WERI-Rb-1 (cell line): Measurements from ENCODE around the gene CLDN3.

Source experiments
- DNase-seq: peaks from one replicate; pipeline ENCODE4 v3.0.0-alpha.2; 2020
- H3K27ac ChIP-seq: fragments of 250-450 bp; sonication (Bioruptor Pico); 2 replicates; pipeline ENCODE4 v1.5.1; 2020; ENCODE audit warnings: mild to moderate bottlenecking, moderate library complexity
- H3K27me3 ChIP-seq: fragments of 250-450 bp; sonication (Bioruptor Pico); 2 replicates; pipeline ENCODE4 v1.5.1; 2021; ENCODE audit warnings: mild to moderate bottlenecking, low read depth, moderate library complexity; ENCODE audit not compliant: insufficient read depth, severe bottlenecking
- H3K36me3 ChIP-seq: fragments of 250-450 bp; sonication (Bioruptor Pico); 2 replicates; pipeline ENCODE4 v1.5.1; 2020; ENCODE audit warnings: mild to moderate bottlenecking, moderate library complexity
- H3K4me3 ChIP-seq: 2 replicates; pipeline ENCODE4 v1.5.1; 2011; ENCODE audit warnings: low read depth, mild to moderate bottlenecking, control low read depth, low read length
- H3K9me3 ChIP-seq: fragments of 250-450 bp; sonication (Bioruptor Pico); 2 replicates; pipeline ENCODE4 v1.5.1; 2021; ENCODE audit warnings: mild to moderate bottlenecking, moderate library complexity; ENCODE audit not compliant: severe bottlenecking
- TF ChIP-seq, protein P1 (sequence below): IDR thresholded peaks from 2 replicates; pipeline ENCODE4 v1.5.1; 2011; ENCODE audit warnings: low read depth, mild to moderate bottlenecking, control low read depth, inconsistent platforms, low read length

The CLDN3 gene

DNA sequence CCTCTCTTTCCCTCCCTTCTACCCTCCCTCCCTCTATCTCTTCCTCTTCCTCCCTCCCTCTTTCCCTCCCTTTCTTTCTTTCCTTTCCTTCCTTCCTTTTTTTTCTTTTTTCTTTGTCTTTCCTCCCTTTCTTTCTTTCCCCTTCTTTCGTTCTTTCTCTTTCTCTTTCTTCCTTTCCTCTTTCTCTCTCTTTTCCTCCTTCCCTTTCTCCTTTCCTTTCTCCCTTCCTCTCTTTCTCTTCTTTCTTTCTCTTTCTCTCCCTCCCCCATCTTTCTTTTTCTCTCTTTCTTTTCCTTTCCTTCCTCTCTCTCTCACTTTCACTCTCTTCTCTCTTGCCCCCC is 7.4 kb downstream of the CLDN3 start:
- Histone ChIP-seq H3K4me3 (no peak overlapping the region), H3K9me3 (no peaks in the 10 kb centered on the region), H3K27me3 (no peaks in the 10 kb centered on the region), H3K36me3 (no peaks in the 10 kb centered on the region), H3K27ac (no peak overlapping the region)
- no peak for DNase-seq
- TF ChIP-seq, protein P1, sequence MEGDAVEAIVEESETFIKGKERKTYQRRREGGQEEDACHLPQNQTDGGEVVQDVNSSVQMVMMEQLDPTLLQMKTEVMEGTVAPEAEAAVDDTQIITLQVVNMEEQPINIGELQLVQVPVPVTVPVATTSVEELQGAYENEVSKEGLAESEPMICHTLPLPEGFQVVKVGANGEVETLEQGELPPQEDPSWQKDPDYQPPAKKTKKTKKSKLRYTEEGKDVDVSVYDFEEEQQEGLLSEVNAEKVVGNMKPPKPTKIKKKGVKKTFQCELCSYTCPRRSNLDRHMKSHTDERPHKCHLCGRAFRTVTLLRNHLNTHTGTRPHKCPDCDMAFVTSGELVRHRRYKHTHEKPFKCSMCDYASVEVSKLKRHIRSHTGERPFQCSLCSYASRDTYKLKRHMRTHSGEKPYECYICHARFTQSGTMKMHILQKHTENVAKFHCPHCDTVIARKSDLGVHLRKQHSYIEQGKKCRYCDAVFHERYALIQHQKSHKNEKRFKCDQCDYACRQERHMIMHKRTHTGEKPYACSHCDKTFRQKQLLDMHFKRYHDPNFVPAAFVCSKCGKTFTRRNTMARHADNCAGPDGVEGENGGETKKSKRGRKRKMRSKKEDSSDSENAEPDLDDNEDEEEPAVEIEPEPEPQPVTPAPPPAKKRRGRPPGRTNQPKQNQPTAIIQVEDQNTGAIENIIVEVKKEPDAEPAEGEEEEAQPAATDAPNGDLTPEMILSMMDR: no peak

DNA sequence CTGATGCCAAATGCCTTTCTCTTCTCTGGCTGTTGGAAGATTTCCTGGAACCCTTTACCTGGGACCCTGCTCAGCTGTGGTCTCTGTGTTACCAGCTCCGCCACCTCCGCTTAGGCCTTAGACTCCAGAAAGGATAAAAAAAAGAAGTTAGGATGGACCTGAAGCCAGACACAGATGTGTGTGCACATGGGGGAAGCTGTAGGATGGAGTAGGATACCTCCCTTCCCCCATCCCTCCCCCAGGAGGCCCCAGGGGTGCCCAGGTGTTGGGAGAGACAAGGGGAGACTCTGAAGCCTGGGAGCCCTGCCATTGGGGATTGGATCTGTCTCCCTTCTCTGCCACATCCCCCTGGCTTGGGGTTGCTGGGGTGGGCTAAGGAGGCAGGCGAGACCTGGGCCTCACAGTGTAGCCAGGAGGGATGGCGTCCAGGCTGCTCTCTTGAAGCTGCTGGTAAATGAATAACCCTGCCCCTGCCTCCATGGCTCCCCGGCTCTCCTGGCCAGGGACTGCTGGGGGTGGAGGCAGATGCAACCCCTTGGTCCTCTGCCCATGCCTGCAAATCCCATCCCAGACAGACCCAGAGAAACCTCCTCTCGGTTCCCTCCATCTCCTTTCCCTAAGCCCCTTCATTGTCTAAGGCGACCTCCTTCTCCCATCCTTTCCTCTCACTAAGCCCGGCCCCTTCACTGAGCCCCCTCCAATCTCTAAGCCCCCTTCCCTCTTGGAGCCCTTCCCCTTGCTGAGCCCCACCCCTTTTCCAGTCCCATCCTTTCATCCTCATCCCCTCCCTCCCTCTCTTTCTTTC is 8.0 kb downstream of the CLDN3 start:
- Histone ChIP-seq H3K9me3 (no peaks in the 10 kb centered on the region), H3K36me3 (no peaks in the 10 kb centered on the region), H3K4me3 (no peak overlapping the region), H3K27ac (no peak overlapping the region), H3K27me3 (no peaks in the 10 kb centered on the region)
- no peak for DNase-seq
- TF ChIP-seq, protein P1: no peak

DNA sequence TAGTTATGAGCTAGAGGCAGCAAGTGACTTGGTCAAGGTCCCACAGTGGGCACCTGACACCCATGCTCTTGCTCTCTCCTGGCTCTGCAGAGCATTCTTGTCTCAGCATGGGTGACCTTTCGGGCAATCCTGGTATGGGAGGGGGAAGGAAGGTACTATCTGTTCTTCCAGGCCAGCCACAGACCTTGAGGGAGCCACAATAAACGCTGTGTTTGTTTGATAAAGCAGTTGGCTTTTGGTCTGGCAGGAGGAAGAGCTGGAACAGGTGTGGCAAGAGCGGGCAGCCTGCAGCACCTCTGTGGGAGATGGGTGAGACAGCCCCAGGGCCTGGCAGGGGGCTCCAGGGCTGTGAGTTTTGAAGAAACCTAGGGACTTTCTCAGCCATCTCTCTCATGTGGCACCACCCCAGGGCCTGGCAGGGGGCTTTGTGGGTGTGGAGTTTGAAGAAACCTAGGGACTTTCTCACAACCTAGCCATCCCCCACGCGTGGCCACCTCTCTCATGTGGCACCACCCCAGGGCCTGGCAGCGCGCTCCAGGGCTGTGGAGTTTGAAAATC is 11.4 kb downstream of the CLDN3 start:
- H3K9me3 ChIP-seq: no peaks in the 10 kb centered on the region
- no peaks in the 10 kb centered on the region for H3K27me3 ChIP-seq
- H3K36me3 ChIP-seq: no peaks in the 10 kb centered on the region
- DNase-seq: no peak
- no peak overlapping the region for H3K27ac ChIP-seq
- no peak overlapping the region for H3K4me3 ChIP-seq
- TF ChIP-seq, protein P1: no peak

DNA sequence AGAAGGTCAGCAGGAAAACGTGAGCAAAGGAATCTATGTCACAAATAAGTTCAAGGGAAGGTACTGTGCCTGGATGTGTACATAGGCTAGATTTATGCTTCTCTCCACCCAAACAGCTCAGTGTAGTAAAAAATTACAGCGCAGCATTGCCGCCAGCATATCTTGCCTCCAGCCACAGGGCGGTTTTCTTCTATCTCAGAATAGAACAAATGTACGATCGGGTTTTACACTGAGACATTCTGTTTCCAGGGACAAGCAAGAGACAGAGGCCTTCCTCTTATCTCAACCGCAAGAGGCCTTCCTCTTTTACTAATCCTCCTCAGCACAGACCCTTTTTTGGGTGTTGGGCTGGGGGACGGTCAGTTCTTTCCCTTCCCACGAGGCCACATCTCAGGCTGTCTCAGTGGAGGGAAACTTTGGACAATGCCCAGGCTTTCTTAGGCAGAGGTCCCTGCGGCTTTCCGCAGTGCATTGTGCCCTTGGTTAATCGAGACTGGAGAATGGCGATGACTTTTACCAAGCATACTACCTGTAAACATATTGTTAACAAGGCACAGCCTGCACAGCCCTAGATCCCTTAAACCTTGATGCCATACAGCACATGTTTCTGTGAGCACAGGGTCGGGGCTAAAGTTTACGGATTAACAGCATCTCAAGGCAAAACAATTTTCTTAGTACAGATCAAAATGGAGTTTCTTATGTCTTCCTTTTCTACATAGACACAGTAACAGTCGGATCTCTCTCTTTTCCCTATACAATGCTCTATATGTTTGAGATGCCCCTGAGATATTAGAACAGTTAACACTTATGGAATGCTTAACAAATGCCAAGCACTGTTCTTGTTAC is 19.9 kb downstream of the CLDN3 start:
- no peaks in the 10 kb centered on the region for H3K9me3 ChIP-seq
- no peak overlapping the region for H3K27ac ChIP-seq
- TF ChIP-seq, protein P1: no peak
- no peaks in the 10 kb centered on the region for H3K36me3 ChIP-seq
- H3K27me3 ChIP-seq: no peaks in the 10 kb centered on the region
- DNase-seq: no peak
- no peak overlapping the region for H3K4me3 ChIP-seq

DNA sequence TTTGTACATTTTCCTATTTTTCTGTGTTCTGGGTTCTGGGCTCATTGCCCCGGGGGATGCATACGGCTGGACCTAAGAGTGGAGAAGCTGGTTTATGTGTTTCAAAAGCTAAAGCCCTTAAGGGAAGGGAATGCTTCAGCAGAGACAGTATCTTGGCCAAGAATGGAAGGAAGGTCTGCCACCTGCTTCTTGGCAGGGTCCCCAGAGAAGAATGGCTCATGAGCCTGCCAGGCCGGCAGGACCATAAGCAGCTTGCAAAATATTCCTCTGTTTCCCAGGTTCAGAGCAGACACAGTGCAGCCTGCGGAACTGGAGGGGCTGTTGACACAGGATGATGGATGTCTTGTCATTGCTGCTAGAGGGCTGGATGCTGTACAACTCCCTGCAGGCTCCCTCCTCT is 23.7 kb downstream of the CLDN3 start:
- no peaks in the 10 kb centered on the region for H3K36me3 ChIP-seq
- TF ChIP-seq, protein P1: no peak
- no peak overlapping the region for H3K4me3 ChIP-seq
- H3K27me3 ChIP-seq: no peaks in the 10 kb centered on the region
- H3K27ac ChIP-seq: no peak overlapping the region
- no peak for DNase-seq
- no peaks in the 10 kb centered on the region for H3K9me3 ChIP-seq
